Activated CD8-positive, alpha-beta memory T cell treated with anti-CD3 and anti-CD28 coated beads, Interleukin-2, amount 50 U/mL, for 24 hours (primary cell): ENCODE measurements around the gene ELOA2.
"Not testable (repeated sequence)": the region's sequence is repeated elsewhere in the genome, so short reads cannot be mapped to it uniquely, and the experiment has no call there.

ENCODE experiments used
- DNase-seq: peaks from one replicate; pipeline ENCODE4 v3.0.0-alpha.2; 2020; ENCODE audit errors: extremely low read depth

The ELOA2 gene, protein sequence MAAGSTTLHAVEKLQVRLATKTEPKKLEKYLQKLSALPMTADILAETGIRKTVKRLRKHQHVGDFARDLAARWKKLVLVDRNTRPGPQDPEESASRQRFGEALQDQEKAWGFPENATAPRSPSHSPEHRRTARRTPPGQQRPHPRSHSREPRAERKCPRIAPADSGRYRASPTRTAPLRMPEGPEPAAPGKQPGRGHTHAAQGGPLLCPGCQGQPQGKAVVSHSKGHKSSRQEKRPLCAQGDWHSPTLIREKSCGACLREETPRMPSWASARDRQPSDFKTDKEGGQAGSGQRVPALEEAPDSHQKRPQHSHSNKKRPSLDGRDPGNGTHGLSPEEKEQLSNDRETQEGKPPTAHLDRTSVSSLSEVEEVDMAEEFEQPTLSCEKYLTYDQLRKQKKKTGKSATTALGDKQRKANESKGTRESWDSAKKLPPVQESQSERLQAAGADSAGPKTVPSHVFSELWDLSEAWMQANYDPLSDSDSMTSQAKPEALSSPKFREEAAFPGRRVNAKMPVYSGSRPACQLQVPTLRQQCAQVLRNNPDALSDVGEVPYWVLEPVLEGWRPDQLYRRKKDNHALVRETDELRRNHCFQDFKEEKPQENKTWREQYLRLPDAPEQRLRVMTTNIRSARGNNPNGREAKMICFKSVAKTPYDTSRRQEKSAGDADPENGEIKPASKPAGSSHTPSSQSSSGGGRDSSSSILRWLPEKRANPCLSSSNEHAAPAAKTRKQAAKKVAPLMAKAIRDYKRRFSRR

DNA sequence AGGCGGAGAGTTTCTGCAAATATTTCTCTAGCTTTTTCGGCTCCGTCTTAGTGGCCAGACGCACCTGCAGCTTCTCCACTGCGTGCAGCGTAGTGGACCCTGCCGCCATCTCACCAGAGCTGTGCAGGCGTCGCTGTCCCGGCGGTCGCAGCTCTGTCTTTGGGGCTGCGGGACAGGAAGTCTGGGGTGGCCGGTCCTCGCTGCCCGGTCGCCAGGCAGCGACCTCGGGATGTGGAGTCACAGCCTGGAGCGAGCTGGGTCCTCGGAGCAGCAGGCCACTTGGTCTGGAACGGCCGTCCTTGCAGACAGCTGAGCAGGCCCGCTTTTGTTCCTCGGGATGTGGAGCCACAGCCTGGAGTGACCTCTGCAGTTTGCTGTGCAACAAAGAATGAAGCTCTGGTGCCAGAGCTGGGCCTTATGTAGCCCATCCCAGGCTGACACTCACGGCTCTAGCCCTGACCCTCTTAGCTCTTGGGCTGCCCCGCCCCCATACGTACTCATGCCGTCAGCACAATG is at the start of gene ELOA2:
Gene ELOA2, minus strand, starts transcription at position 466 of the 516 bp plus-strand sequence. Its CDS starts 357 bp downstream, at position 109.
- DNase-seq, result no peak

DNA sequence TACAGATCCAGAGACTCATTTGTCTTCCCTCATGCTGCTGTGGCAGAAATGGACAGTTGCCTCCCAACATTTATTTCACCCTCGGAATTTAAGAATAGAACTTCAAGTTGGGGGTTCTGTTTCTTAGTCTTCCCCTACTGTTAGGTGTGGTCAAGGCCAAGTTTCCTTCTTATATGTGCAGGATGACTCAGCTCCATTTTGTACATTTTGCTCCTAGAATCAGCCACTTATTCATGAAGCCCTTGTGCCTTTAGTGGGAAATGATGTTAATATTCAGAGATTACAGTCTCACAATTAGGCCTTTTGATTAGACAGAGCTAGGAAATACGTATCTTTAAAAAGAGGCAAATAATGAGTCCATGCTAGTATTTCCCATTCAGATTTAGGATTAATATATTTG is 46.2 kb upstream of the ELOA2 start:
- no peak for DNase-seq

DNA sequence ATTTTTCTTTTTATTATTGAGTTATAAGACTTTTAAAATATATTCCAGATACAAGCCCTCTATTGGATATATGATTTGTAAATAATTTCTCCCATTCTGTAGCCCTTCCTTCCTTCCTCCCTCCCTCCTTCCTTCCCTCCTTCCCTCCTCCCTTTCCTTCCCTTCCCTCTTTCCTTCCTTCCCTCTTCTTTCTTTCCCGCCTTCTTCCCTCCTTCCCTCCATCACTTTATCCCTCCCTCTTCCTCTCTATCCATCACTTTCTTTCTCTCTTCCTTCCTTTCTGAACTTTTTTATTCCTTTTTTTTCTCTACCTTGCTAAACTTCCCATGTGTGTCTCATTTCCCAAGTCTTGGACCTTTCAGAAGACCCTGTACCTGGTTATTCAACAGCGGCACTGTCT is 45.5 kb upstream of the ELOA2 start:
- no peak for DNase-seq

DNA sequence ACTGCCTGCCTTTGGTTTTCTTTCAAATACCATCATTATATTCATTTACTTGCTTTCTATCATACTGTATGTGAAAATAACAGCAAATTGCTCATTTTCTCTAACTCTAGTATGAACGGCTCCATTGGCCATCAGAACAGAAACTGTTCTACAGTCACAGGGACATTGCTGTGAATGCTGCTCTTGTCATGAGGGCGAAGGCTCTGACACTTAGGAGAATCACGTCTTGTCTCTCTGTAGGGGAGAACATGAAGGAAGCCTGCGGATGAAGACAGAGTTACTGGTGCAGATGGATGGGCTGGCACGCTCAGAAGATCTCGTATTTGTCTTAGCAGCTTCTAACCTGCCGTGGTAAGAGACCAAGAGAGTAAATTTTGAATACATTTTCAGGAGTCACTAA is 41.7 kb upstream of the ELOA2 start:
- DNase-seq, result no peak

DNA sequence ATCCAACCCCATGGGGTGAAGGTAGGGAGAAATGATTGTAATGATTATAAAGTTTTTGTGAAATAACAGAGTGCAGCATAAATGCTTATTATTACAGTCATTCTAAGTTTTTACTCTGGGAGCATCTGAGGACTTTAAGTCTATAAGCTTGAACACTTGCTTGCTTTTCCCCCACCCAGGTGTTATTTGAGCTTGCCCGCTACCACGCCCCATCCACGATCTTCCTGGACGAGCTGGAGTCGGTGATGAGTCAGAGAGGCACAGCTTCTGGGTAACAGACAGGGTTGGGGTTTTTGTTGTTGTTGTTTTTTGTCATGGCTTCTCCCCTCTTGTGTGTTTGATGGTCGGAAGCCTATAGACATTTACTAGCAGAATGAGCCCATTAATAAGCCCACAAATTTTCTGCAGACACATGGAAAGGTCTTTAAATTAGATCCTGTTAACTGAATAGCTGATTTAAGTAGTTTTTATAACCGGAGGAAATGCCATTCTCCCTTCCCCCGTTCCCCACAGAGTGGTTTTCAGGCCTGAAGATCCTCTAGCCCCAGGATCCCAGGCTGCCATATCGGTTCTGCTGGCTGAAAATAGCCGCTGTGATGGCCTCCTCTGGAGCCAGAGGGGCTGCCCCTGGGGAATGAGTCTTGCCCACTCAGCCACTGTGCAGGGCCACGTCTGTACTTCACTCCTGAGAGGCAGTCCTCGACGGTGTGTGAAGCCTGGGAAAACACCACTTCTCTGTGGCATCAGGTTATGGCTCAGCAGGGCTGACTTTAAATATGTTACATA is 39.9 kb upstream of the ELOA2 start:
- no peak for DNase-seq

DNA sequence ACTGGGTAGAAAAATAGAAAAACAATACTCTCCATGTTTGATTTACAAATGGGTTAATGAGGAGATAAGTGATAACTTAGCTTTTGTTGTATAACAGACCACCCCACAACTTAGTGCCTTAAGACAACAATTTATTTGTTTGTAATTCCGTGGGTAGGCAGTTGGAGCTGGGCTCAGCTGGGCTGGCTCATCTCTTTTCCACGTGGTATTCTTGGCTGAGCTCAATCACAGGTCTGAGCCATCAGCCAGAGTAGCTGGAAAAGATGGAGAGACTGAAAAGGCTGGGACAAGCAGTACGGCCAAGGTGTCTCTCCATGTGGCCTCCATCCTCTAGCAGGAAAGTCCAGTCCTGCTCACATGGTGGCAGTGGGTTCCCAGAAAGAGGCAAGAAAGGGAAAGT is 32.2 kb upstream of the ELOA2 start:
- DNase-seq, result no peak

DNA sequence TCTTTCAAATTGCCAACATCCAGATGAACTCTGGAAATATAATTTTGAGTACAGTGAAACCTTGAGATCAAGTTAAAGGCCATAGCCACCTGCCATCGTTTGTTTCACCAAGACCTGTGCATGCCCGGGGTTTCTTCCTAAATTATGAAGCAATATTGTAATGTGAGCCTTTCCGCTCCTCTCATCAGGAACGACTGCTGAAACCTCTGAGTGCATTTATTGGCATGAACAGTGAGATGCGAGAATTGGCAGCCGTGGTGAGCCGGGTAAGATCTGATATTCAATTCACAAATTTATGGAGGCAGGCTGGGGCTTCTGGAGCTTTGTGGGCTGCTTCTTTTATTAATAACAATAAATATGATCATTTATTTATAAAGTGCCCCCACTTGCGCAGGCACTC is 27.7 kb upstream of the ELOA2 start:
- DNase-seq, result no peak

DNA sequence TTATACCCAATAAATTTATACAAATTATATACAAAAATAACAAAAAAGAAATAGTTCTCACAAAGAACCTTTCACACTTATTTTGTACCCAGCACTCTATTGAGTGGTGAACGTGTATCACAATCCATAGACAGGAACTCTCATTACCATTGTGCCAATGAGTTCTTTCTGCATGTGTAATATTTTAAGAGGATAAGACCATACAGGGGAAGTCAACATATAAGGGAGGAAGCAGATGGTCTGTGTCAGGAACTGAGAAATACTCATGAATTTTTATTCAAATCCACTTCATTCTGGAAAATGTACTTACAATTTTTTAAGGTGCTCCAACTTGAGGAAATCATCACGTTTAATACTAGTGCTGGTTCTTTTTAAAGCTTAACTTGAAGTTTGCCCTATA is 27.1 kb upstream of the ELOA2 start:
- DNase-seq, result no peak

DNA sequence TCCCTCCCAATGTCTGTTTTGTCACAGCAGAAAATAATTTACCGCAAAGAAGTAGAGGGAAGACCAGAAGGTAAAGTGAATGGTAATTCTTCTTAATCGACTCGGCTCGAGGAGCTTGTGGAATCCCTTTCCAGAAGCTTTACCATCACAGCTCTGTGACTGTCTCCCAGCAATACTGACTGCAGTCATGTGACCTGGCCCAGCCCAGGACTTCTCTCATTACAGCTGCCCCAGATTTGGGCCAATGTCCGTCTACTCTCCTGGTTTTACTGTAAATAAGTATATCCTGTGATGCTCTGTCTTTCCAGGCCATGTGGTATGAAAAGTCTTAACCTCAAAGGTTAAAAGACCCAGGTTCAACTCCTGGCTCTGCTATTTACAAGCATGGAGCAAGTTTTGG is 18.9 kb upstream of the ELOA2 start:
- DNase-seq, result no peak

DNA sequence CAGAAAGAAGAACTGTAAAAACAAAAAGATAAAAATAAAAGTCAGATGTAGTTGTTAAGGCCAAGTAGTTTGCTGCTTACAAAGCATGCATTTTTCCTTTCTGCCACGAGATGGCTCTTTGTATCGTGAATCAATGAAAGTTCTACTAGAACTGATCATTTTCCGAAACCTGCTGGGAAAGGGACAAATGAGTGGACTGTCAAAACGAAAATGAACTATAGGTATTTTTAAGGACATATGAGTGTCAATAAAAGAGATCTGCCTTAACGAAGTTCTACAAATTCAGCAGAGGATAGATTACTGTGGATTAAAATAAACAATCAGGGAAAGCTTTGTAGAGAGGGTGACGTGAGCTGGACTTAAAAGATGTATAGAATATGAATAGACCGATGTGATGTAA is 15.0 kb upstream of the ELOA2 start:
- no peak for DNase-seq

DNA sequence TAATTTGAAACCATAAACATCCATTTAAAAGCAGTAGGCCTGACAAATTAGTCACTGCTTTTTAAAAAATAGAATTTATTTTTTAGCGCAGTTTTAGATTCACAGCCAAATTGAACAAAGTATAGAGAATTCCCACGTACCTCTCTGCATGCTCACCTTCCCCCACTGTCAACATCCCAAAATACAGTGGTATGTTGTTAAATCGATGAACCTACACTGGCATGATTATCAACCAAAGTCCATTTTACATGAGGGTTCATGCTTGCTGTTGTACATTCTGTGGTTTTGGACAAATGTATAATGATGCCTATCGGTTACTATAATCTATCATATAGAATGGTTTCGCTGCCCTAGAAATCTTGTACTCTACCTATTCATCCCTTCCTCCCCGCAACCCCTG is 5.6 kb upstream of the ELOA2 start:
- no peak for DNase-seq

DNA sequence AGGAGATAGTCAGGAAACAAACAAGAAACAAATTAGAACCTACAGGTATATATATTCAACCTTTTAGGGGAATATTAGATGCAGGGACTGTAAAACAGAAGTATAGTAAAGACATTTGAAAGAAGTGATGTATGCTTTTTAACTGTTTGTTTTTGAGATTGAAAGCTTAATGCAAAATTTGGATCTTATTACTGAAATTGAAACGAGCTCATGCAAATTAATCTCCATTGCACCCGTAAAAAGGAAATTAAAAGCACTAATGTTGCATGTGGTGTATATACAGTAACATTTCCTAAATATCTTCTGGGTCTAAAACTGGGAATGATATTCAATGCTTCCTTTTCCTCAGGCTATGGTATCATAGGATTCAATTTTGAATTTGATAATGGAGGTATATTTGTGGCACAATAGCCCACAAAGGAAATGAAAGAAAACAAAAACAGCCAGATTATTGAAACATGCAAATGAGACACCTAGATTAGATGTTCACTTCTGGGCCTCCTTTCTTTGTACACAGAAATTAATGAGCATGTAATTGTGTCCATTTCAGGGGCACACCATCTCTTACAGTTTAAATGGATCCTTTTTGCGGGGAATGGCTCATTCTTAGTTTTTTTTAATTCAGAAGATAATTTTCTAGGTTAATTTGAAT is 1.6 kb upstream of the ELOA2 start:
- no peak for DNase-seq

DNA sequence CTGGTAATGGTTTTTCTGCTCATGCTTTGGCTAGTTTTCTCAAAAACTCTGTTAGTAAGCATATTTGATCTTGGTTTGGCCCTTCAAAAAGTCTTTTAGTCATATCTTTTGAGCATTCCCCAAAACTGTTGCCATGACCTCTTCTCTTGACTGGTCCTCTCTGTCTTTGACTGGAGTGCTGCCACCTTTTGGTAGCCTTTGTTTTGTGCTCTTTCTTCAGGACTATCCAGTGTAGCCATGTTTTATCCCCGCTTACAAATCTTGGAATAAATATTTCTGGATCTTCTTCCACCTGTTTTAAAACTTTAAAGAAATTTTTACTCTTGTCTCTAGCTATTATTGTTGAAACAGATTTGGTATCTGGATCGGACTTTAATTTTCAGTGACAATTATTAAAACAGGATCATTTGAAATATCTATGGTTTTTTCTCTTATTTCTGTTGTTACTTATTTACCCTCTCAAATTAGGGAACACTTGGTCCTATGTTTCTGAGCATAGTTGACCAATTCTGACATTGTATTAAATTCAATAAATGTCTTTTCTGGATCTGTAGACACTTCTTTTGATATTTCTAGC is 965 bp upstream of the ELOA2 start:
- DNase-seq, result no peak

DNA sequence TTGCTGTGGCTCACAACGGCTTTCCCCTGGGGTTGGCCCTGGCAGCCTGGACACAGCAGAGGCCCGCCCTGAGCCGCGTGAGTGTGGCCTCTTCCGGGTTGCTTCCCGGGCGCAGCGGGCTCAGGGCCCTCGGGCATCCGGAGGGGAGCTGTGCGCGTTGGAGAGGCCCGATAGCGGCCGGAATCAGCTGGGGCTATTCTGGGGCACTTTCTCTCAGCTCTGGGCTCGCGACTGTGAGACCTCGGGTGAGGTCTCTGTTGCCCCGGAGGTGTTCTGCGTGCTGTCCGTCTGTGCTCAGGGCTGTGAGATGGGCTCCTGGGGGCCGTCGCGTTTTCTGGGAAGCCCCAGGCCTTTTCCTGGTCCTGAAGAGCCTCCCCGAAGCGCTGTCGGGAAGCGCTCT is 830 bp downstream of the ELOA2 start:
- not testable (repeated sequence) for DNase-seq

DNA sequence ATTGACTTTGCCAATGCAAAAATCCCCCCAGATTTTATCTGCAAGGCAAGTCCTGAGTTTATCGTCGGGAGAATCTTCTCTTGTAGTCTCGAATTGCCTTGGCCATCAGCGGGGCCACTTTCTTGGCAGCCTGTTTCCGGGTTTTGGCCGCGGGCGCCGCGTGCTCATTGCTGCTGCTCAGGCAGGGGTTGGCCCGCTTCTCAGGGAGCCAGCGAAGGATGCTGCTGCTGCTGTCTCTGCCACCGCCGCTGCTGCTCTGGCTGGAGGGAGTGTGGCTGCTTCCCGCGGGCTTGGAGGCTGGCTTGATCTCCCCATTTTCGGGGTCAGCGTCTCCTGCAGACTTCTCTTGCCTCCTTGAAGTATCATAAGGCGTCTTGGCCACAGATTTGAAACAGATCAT is 2.5 kb downstream of the ELOA2 start:
- no peak for DNase-seq

DNA sequence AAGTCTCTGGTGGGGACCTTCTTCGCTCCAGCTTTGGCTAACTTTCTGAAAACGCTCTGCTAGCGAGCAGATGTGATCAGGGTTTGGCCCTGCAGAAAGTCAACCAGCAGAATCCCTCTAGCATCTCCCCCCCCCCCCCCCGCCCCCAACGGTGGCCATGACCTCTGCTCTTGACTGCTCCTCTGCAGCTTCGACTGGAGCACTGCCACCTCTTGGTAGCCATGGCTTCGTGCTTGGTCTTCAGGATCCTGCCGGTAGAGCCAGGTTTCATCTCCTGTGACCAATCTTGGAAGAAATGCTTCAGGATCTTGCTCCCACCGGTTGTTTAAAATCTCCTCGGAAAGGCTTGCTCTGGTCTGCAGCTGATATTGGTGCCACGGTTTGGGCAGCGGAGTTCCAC is 4.5 kb downstream of the ELOA2 start:
- not testable (repeated sequence) for DNase-seq

DNA sequence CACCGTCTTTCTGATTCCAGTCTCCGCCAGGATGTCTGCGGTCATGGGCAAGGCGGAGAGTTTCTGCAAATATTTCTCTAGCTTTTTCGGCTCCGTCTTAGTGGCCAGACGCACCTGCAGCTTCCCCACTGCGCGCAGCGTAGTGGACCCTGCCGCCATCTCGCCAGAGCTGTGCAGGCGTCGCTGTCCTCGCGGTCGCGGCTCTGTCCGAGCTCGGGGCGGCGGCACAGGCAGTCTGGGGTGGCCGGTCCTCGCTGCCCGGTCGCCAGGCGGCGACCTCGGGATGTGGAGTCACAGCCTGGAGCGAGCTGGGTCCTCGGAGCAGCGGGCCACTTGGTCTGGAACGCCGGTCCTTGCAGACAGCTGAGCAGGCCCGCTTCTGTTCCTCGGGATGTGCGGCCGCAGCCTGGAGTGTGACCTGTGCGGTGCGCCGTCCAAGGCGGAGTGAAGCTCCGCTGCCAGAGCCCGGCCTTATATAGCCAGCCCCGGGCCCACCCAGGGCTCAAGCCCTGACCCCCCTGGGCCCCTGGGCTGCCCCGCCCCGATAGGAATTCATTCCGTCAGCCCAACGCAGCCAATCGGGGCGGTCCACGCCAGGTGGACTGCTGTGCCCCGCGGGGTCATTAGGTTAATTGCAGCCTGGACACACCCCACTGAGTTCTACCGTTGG is 5.6 kb downstream of the ELOA2 start:
- DNase-seq, result not testable (repeated sequence)

DNA sequence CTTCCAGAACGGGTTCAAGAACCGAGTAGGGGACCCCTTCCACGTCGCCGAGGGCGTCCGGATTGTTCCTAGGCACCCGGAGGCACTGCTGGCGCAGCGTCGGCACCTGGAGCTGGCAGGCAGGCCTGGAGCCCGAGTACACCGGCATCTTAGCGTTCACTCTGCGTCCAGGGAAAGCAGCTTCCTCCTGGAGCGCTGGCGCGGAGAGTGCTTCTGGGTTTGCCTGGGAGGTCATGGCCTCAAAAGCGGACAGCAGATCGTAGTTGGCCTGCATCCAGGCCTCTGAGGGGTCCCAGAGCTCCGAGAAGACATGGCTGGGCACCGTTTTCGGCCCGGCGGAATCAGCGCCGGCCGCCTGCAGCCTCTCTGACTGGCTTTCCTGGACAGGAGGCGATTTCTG is 6.7 kb downstream of the ELOA2 start:
- not testable (repeated sequence) for DNase-seq

DNA sequence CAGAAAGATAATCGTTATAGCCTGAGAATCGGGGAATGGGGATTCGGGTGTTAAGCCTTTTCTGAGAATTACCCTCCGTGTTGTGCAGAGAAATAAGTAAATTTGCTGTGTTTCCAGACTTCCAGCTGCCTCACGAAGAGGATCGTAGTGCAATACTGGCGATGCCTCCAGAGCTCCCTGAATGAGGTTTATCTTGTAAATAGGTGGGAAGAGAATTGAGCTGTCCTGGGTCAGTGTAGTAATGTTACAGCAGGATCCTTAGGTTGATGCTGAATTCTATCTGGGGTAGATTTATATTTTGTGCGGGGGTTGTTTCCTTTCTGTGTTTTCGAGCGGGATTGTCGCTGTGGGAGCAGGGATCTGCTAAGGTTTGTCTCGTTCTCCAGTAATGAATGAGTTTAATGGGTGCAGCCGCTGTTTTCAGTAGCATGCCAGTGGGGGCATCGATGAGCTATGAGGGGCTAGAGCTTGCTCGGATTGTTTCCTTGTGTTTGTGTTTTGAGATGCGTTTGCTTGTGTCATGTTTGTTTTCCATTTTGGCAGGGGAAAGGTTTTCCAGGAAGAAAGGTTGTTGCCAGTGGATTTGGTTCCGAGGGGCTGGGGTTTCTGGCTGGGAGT is 9.8 kb downstream of the ELOA2 start:
- not testable (repeated sequence) for DNase-seq

DNA sequence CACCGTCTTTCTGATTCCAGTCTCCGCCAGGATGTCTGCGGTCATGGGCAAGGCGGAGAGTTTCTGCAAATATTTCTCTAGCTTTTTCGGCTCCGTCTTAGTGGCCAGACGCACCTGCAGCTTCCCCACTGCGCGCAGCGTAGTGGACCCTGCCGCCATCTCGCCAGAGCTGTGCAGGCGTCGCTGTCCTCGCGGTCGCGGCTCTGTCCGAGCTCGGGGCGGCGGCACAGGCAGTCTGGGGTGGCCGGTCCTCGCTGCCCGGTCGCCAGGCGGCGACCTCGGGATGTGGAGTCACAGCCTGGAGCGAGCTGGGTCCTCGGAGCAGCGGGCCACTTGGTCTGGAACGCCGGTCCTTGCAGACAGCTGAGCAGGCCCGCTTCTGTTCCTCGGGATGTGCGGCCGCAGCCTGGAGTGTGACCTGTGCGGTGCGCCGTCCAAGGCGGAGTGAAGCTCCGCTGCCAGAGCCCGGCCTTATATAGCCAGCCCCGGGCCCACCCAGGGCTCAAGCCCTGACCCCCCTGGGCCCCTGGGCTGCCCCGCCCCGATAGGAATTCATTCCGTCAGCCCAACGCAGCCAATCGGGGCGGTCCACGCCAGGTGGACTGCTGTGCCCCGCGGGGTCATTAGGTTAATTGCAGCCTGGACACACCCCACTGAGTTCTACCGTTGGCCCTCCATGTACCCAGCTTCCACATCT is 11.5 kb downstream of the ELOA2 start:
- not testable (repeated sequence) for DNase-seq
